Thyroid gland (tissue), 4 donors: ENCODE results near the gene MAP3K8. TPM values are rescaled to one million over a fixed set of nuclear protein-coding genes. Genes with fewer than 3 reads are reported as not detected.
A peak's percentile ranks its signal among the peaks of the same experiment; 100 is the strongest.

ENCODE experiments used
- DNase-seq, 2 donors: peaks; one replicate each; pipeline ENCODE4 v3.0.0-alpha.2; 2019
- H3K27ac ChIP-seq, 3 donors: fragments of 200-600 bp; sonication (generic); 1 replicate in 2 of 3; 2 replicates in 1 of 3; pipeline ENCODE4 v1.5.1; 2016 to 2019; ENCODE audit warnings: mild to moderate bottlenecking in 1 of 3, moderate library complexity in 1 of 3
- H3K27me3 ChIP-seq: fragments of 200-600 bp; sonication (generic); one replicate; pipeline ENCODE4 v1.5.1; 2019
- H3K36me3 ChIP-seq, 2 donors: fragments of 200-600 bp; sonication (generic); one replicate each; pipeline ENCODE4 v1.5.1; 2016 to 2019
- H3K4me1 ChIP-seq, 2 donors: fragments of 200-600 bp; sonication (generic); one replicate each; pipeline ENCODE4 v1.5.1; 2017 to 2019
- H3K4me3 ChIP-seq, 3 donors: fragments of 200-600 bp; sonication (generic); replicated peaks in 1 of 3; 1 replicate in 2 of 3; 2 replicates in 1 of 3; pipeline ENCODE4 v1.5.1; 2016; ENCODE audit warnings: mild to moderate bottlenecking in 1 of 3
- H3K9me3 ChIP-seq: fragments of 200-600 bp; sonication (generic); one replicate; pipeline ENCODE4 v1.5.1; 2017
- CTCF ChIP-seq, 6 experiments: fragments of 200-600 bp in 3 of 6; fragments of 450-650 bp in 3 of 6; sonication (generic) in 3 of 6; IDR thresholded peaks; one replicate each; pipeline ENCODE4 v1.5.1; 2016 to 2019; ENCODE audit warnings: antibody characterized with exemption in 6 of 6, mild to moderate bottlenecking in 2 of 6, inconsistent platforms in 1 of 6, moderate library complexity in 1 of 6
- POLR2A ChIP-seq, 2 donors: fragments of 450-650 bp; IDR thresholded peaks; one replicate each; pipeline ENCODE4 v1.6.1; 2017; ENCODE audit warnings: antibody characterized with exemption in 2 of 2, mild to moderate bottlenecking in 2 of 2, moderate library complexity in 1 of 2
- WGBS, 2 donors: methylation state at CpG; one replicate each; pipeline ENCODE4 v1.1.5; 2017; 5-methylcytosine and 5-hydroxymethylcytosine counted together
- intact Hi-C: fragments of 100-400 bp; cut with DNase I; formaldehyde crosslinking; loops from one replicate; pipeline ENCODE4 v1.15.1; 2023
- total RNA-seq, 4 donors: library from RNA; depleted of rRNA; stranded (reverse); fragments of >200 nt; gene quantifications; one replicate each; pipeline ENCODE4 v1.2.3, GENCODE V29; 2016

Gene MAP3K8
- total RNA-seq, 4 donors from 2014 or later, result 9.7 to 37.9 (median 22.7) TPM

DNA sequence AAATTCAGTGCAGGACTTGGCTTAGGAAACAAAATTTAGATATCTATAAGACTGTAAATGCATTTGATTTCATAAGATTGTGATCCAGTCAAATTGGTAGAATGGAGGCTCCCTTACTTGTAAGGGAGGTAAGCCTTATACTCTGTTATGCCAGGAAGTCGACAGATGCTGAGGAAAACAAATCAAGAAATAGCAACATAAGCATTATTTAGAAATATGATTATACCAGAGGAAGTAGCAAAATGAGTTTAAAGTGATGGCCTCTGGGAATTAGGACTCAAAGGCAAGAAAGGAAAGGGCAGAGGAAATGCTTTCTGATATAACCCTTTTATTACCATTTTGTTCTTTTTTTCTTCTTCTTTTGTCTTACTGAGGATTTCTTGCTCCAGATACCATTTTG lies 44.4 kb upstream of the MAP3K8 start:
- no peak for DNase-seq
- Histone ChIP-seq H3K27me3 (no peaks in the 10 kb centered on the region), H3K9me3 (no peaks in the 10 kb centered on the region), H3K36me3 (no peaks in the 10 kb centered on the region), H3K27ac (no peak overlapping the region), H3K4me3 (no peak overlapping the region), H3K4me1 (peaks cover 0 to 6% of the 10 kb centered on the region in 2 donors)
- WGBS, 2 donors, result 64% methylated on average over 1 of the region's 1 CpG
- intact Hi-C loops, result no loop called here
- no peak for TF ChIP-seq POLR2A (IDR thresholded peaks at IDR 0.05)
- TF ChIP-seq CTCF (IDR thresholded peaks at IDR 0.05), result no peak

DNA sequence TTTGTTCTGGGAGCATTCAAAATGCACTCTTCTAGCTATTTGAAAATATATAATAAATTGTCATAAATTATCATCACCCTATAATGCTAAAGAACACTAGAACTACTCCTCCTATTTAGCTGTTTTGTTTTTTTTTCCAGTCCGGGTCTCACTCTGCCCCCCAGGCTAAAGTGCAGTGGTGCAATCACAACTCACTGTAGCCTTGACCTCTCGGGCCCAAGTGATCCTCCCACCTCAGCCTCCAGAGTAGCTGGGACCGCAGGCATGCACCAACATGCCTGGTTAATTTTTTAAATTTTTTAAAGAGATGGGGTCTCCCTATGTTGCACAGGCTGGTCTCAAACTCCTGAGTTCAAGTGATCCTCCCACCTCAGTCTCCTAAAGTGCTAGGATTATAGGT lies 43.8 kb upstream of the MAP3K8 start:
- H3K4me3 ChIP-seq, result no peak overlapping the region
- no peaks in the 10 kb centered on the region for H3K36me3 ChIP-seq
- no peak overlapping the region for H3K27ac ChIP-seq
- WGBS, 2 donors, result 81 to 83% methylated on average over 3 of the region's 3 CpGs
- H3K27me3 ChIP-seq, result no peaks in the 10 kb centered on the region
- peaks cover 0 to 6% of the 10 kb centered on the region in 2 donors for H3K4me1 ChIP-seq
- intact Hi-C loops, result loop anchor here (2.0 kb wide), 1 partner anchor 203 kb away; no protein-coding TSS in a partner anchor
- TF ChIP-seq POLR2A (IDR thresholded peaks at IDR 0.05) (no peak), CTCF (IDR thresholded peaks at IDR 0.05) (no peak)
- no peaks in the 10 kb centered on the region for H3K9me3 ChIP-seq
- no peak for DNase-seq

DNA sequence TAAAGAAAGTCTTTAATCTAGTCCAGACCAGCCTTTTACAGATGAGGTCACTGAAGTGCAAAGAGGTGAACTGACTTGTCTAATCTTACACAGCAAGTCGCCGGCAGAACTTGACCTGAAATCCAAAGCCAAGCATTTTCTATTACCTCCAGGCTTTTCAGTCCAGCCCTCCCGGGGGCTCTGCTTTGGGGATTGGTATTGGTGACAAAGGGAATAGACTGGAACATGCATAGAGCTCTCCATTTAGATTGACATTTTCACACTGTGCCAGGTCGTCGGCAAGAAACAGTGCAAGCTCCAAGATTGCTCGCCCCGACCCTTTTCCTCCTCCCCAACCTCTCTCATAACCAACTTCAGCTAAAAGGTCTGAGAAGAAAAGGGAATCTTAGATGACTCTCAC lies 42.7 kb upstream of the MAP3K8 start:
- no peak overlapping the region for H3K4me3 ChIP-seq
- WGBS, 2 donors, result 79 to 84% methylated on average over 7 of the region's 7 CpGs
- no peaks in the 10 kb centered on the region for H3K27me3 ChIP-seq
- H3K4me1 ChIP-seq, result peaks cover 0 to 6% of the 10 kb centered on the region in 2 donors
- no peaks in the 10 kb centered on the region for H3K9me3 ChIP-seq
- H3K27ac ChIP-seq, result no peak overlapping the region
- no peak for DNase-seq
- no peaks in the 10 kb centered on the region for H3K36me3 ChIP-seq
- intact Hi-C loops, result loop anchor here (2.0 kb wide), 1 partner anchor 202 kb away; no protein-coding TSS in a partner anchor
- TF ChIP-seq POLR2A (IDR thresholded peaks at IDR 0.05) (no peak), CTCF (IDR thresholded peaks at IDR 0.05) (no peak)

DNA sequence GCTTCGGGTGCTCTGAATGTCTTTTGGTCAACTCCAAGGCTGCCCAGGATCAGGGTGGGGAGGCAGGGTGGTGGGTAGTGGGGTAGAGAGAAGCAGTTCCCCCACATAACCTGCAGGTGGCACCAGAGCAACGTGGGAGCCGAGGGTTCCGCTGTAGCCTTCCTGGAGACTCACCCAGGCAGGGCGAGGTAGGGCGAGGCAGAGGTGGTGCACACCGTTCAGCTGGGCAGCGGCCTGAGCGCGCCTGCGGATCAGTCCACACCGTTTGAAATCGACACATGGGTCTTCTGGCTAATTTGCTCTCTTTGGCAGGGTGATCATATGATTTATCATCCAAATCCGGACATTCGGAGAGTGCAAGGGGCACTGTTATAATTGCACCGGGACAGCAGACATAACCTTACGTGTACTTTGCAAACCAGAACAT lies 41.4 kb upstream of the MAP3K8 start:
- intact Hi-C loops, result no loop called here
- H3K36me3 ChIP-seq, result no peaks in the 10 kb centered on the region
- DNase-seq, result peak; percentile 65 to 75
- no peak overlapping the region for H3K27ac ChIP-seq
- H3K4me3 ChIP-seq, result no peak overlapping the region
- H3K27me3 ChIP-seq, result no peaks in the 10 kb centered on the region
- peaks cover 0 to 6% of the 10 kb centered on the region in 2 donors for H3K4me1 ChIP-seq
- TF ChIP-seq CTCF (IDR thresholded peaks at IDR 0.05) (peak; percentile 83 to 98 (median 86)), POLR2A (IDR thresholded peaks at IDR 0.05) (no peak)
- H3K9me3 ChIP-seq, result no peaks in the 10 kb centered on the region
- 15 to 16% methylated on average over 17 of the region's 17 CpGs for WGBS, 2 donors

DNA sequence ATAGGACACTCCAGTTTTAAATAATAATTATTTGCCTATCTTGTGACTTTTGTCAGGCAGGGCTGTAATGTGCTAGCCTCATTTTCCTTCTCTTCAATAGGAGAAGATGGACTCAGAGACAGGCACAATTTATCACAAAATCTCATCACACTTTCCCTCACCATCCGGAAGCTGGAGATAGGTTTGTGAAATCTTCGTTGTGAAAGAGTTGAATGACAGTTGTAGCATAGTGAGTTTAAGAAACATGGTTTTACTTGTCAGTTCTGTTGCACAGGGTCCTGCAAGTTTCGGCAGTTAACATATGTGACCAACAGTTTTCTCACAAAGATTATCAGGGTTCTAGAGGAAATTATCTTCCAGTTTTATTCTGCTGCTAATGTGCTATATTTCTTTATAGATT lies 37.7 kb upstream of the MAP3K8 start:
- Histone ChIP-seq H3K27ac (no peak overlapping the region), H3K36me3 (no peaks in the 10 kb centered on the region), H3K4me1 (peaks cover 0 to 6% of the 10 kb centered on the region in 2 donors), H3K4me3 (no peak overlapping the region), H3K9me3 (no peaks in the 10 kb centered on the region), H3K27me3 (no peaks in the 10 kb centered on the region)
- TF ChIP-seq POLR2A (IDR thresholded peaks at IDR 0.05) (no peak), CTCF (IDR thresholded peaks at IDR 0.05) (no peak)
- intact Hi-C loops, result no loop called here
- 82 to 83% methylated on average over 3 of the region's 3 CpGs for WGBS, 2 donors
- DNase-seq, result no peak
